ENCODE measurements around the gene RCVRN.

The RCVRN gene

GRCh38 chr17:9900784-9901183 is 4.3 kb downstream of the RCVRN start:
- TF ChIP-seq CTCF (conservative IDR thresholded peaks at IDR 0.05; ENCODE audit: low read depth, low read length): no peak
- Histone ChIP-seq H3K27me3 (ENCODE audit: insufficient read depth, low read depth) (no peaks in the 10 kb centered on the region), H4K20me1 (ENCODE audit: insufficient read depth) (no peaks in the 10 kb centered on the region), H3K4me3 (IDR thresholded peaks at IDR 0.05; ENCODE audit: insufficient read depth, low read depth, low read length) (no peak overlapping the region), H3K79me2 (ENCODE audit: insufficient read depth, low read depth) (no peaks in the 10 kb centered on the region), H3K36me3 (ENCODE audit: insufficient read depth) (no peaks in the 10 kb centered on the region), H2AFZ (ENCODE audit: low read depth) (no peak overlapping the region), H3K9ac (no peak overlapping the region), H3K4me2 (no peak overlapping the region), H3K4me1 (ENCODE audit: low read depth, poor library complexity, severe bottlenecking) (no peaks in the 10 kb centered on the region), H3K27ac (no peak overlapping the region)

GRCh38 chr17:9900044-9900594 is 5.0 kb downstream of the RCVRN start:
- Histone ChIP-seq H3K36me3 (ENCODE audit: insufficient read depth) (no peaks in the 10 kb centered on the region), H3K27me3 (ENCODE audit: insufficient read depth, low read depth) (no peaks in the 10 kb centered on the region), H3K9ac (no peak overlapping the region), H3K4me3 (IDR thresholded peaks at IDR 0.05; ENCODE audit: insufficient read depth, low read depth, low read length) (no peak overlapping the region), H3K4me1 (ENCODE audit: low read depth, poor library complexity, severe bottlenecking) (no peaks in the 10 kb centered on the region), H3K79me2 (ENCODE audit: insufficient read depth, low read depth) (no peaks in the 10 kb centered on the region), H2AFZ (ENCODE audit: low read depth) (no peak overlapping the region), H3K27ac (no peak overlapping the region), H4K20me1 (ENCODE audit: insufficient read depth) (no peaks in the 10 kb centered on the region), H3K4me2 (no peak overlapping the region)
- no peak for TF ChIP-seq CTCF (conservative IDR thresholded peaks at IDR 0.05; ENCODE audit: low read depth, low read length)

GRCh38 chr17:9899280-9900043 is 5.6 kb downstream of the RCVRN start:
- Histone ChIP-seq H3K4me2 (no peak overlapping the region), H3K4me3 (IDR thresholded peaks at IDR 0.05; ENCODE audit: insufficient read depth, low read depth, low read length) (no peak overlapping the region), H3K9ac (no peak overlapping the region), H2AFZ (ENCODE audit: low read depth) (no peak overlapping the region), H3K27ac (no peak overlapping the region), H4K20me1 (ENCODE audit: insufficient read depth) (no peaks in the 10 kb centered on the region), H3K36me3 (ENCODE audit: insufficient read depth) (no peaks in the 10 kb centered on the region), H3K79me2 (ENCODE audit: insufficient read depth, low read depth) (no peaks in the 10 kb centered on the region), H3K4me1 (ENCODE audit: low read depth, poor library complexity, severe bottlenecking) (no peaks in the 10 kb centered on the region), H3K27me3 (ENCODE audit: insufficient read depth, low read depth) (no peaks in the 10 kb centered on the region)
- no peak for TF ChIP-seq CTCF (conservative IDR thresholded peaks at IDR 0.05; ENCODE audit: low read depth, low read length)

GRCh38 chr17:9898812-9899211 is 6.3 kb downstream of the RCVRN start:
- no peaks in the 10 kb centered on the region for H3K4me1 ChIP-seq (ENCODE audit: low read depth, poor library complexity, severe bottlenecking)
- no peak for TF ChIP-seq CTCF (conservative IDR thresholded peaks at IDR 0.05; ENCODE audit: low read depth, low read length)
- no peak overlapping the region for H3K9ac ChIP-seq
- no peaks in the 10 kb centered on the region for H3K27me3 ChIP-seq (ENCODE audit: insufficient read depth, low read depth)
- no peak overlapping the region for H2AFZ ChIP-seq (ENCODE audit: low read depth)
- H3K79me2 ChIP-seq (ENCODE audit: insufficient read depth, low read depth): no peaks in the 10 kb centered on the region
- H3K4me3 ChIP-seq (IDR thresholded peaks at IDR 0.05; ENCODE audit: insufficient read depth, low read depth, low read length): no peak overlapping the region
- H3K36me3 ChIP-seq (ENCODE audit: insufficient read depth): no peaks in the 10 kb centered on the region
- H3K4me2 ChIP-seq: no peak overlapping the region
- no peaks in the 10 kb centered on the region for H4K20me1 ChIP-seq (ENCODE audit: insufficient read depth)
- no peak overlapping the region for H3K27ac ChIP-seq

Data from KMS-11 (cell line).